SK-N-SH (cell line): ENCODE measurements around the gene HIPK2. TPM values are rescaled to one million over a fixed set of nuclear protein-coding genes. Genes with fewer than 3 reads are reported as not detected.

Source experiments
- CTCF ChIA-PET: fragments of 300-600, 350-600 bp; formaldehyde crosslinking; extraction: SDS; loops from one replicate; lab custom pipeline; 2021; lab: Yijun Ruan, JAX
- POLR2A ChIA-PET: fragments of 350-600 bp; sonication (Branson Sonifier 250); formaldehyde crosslinking; extraction: SDS; loops from one replicate; lab custom pipeline; 2020; ENCODE audit warnings: antibody characterized with exemption, inconsistent platforms; lab: Yijun Ruan, JAX
- DNase-seq: peaks from one replicate; pipeline ENCODE4 v3.0.0; 2012
- H2AFZ ChIP-seq: fragments of 200-600 bp; sonication (generic); 2 replicates; pipeline ENCODE4 v1.8.1; 2016; ENCODE audit warnings: antibody characterized with exemption, mild to moderate bottlenecking, low read depth
- H3F3A ChIP-seq: fragments of 200-600 bp; sonication (generic); replicated peaks from 2 replicates; pipeline ENCODE3; 2016; ENCODE audit warnings: antibody characterized with exemption, mild to moderate bottlenecking; ENCODE audit not compliant: insufficient read depth
- H3K27ac ChIP-seq, 2 experiments: fragments of 200-500 bp in 1 of 2; fragments of 200-600 bp in 1 of 2; sonication (Bioruptor generic) in 1 of 2; sonication (generic), shearing (Covaris generic) in 1 of 2; 2 replicates each; pipeline versions ENCODE4 v1.5.1 to v1.6.1; 2014 to 2016; ENCODE audit warnings: low read depth in 2 of 2, inconsistent platforms in 1 of 2, low read length in 1 of 2, mild to moderate bottlenecking in 1 of 2, mixed read lengths in 1 of 2
- H3K27me3 ChIP-seq: fragments of 200-600 bp; sonication (generic), shearing (Covaris generic); 2 replicates; pipeline ENCODE4 v1.6.1; 2016; ENCODE audit warnings: mixed run types; ENCODE audit not compliant: insufficient read depth
- H3K36me3 ChIP-seq, 2 experiments: fragments of 200-500 bp in 1 of 2; fragments of 200-600 bp in 1 of 2; sonication (Bioruptor generic) in 1 of 2; sonication (generic) in 1 of 2; replicated peaks in 1 of 2; 2 replicates each; pipeline versions ENCODE3 to v1.5.1; 2014 to 2016; ENCODE audit warnings: low read length in 1 of 2, mild to moderate bottlenecking in 1 of 2; ENCODE audit not compliant: insufficient read depth in 2 of 2, control insufficient read depth in 1 of 2
- H3K4me1 ChIP-seq, 2 experiments: fragments of 200-500 bp in 1 of 2; fragments of 200-600 bp in 1 of 2; sonication (Bioruptor generic) in 1 of 2; sonication (generic), shearing (Covaris generic) in 1 of 2; 2 replicates each; pipeline versions ENCODE4 v1.5.1 to v1.6.1; 2014 to 2016; ENCODE audit warnings: low read depth in 1 of 2, low read length in 1 of 2, mixed run types in 1 of 2; ENCODE audit not compliant: insufficient read depth in 2 of 2, control insufficient read depth in 1 of 2
- H3K4me2 ChIP-seq: fragments of 200-600 bp; sonication (generic), shearing (Covaris generic); 2 replicates; pipeline ENCODE4 v1.6.1; 2017; ENCODE audit warnings: mixed run types
- H3K4me3 ChIP-seq, 2 experiments: fragments of 200-500 bp in 1 of 2; fragments of 200-600 bp in 1 of 2; sonication (Bioruptor generic) in 1 of 2; sonication (generic), shearing (Covaris generic) in 1 of 2; 2 replicates each; pipeline versions ENCODE4 v1.5.1 to v1.8.1; 2014 to 2016; ENCODE audit warnings: low read depth in 2 of 2, inconsistent platforms in 1 of 2, low read length in 1 of 2, mild to moderate bottlenecking in 1 of 2, mixed read lengths in 1 of 2, moderate library complexity in 1 of 2
- H3K79me2 ChIP-seq: fragments of 200-600 bp; sonication (generic); 2 replicates; pipeline ENCODE4 v1.8.1; 2017; ENCODE audit warnings: mild to moderate bottlenecking; ENCODE audit not compliant: insufficient read depth
- H3K9ac ChIP-seq: fragments of 200-600 bp; sonication (generic); 2 replicates; pipeline ENCODE4 v1.6.1; 2017; ENCODE audit warnings: mixed run types
- H3K9me2 ChIP-seq: fragments of 200-600 bp; sonication (generic); 2 replicates; pipeline ENCODE4 v1.6.1; 2017; ENCODE audit warnings: mixed run types
- H3K9me3 ChIP-seq: fragments of 200-600 bp; sonication (generic); 2 replicates; pipeline ENCODE4 v1.6.1; 2017; ENCODE audit warnings: mixed run types, mild to moderate bottlenecking, moderate library complexity
- H4K20me1 ChIP-seq: fragments of 200-600 bp; sonication (generic); 2 replicates; pipeline ENCODE4 v1.6.1; 2017; ENCODE audit warnings: mild to moderate bottlenecking, mixed run types; ENCODE audit not compliant: insufficient read depth
- CTCF ChIP-seq: fragments of 200-600 bp; sonication (generic); IDR thresholded peaks from 2 replicates; pipeline ENCODE4 v1.6.1; 2017; ENCODE audit warnings: antibody characterized with exemption, mild to moderate bottlenecking, moderate library complexity
- EP300 ChIP-seq, 2 experiments: IDR thresholded peaks; 2 replicates each; pipeline versions ENCODE4 v1.4.0 to v1.6.1; 2012; ENCODE audit warnings: borderline replicate concordance in 1 of 2, low read depth in 1 of 2, low read length in 1 of 2
- JUND ChIP-seq: IDR thresholded peaks from 2 replicates; pipeline ENCODE4 v1.4.0; 2012
- MEF2A ChIP-seq: IDR thresholded peaks from 2 replicates; pipeline ENCODE4 v1.4.0; 2012; ENCODE audit warnings: low read depth, borderline replicate concordance
- MXI1 ChIP-seq: IDR thresholded peaks from 2 replicates; pipeline ENCODE4 v1.6.1; 2012; ENCODE audit warnings: mild to moderate bottlenecking, low read depth, low read length, improper control_type of control experiment
- RAD21 ChIP-seq: IDR thresholded peaks from 2 replicates; pipeline ENCODE4 v1.6.1; 2012; ENCODE audit warnings: mild to moderate bottlenecking, low read length
- RCOR1 ChIP-seq: fragments of 150-350 bp; IDR thresholded peaks from 2 replicates; pipeline ENCODE4 v1.6.1; 2017; ENCODE audit warnings: antibody characterized with exemption, low read length
- REST ChIP-seq: IDR thresholded peaks from 2 replicates; pipeline ENCODE4 v1.6.1; 2012; ENCODE audit warnings: mild to moderate bottlenecking, low read depth, low read length, moderate library complexity
- RXRA ChIP-seq: IDR thresholded peaks from 2 replicates; pipeline ENCODE4 v1.4.0; 2012; ENCODE audit warnings: low read depth, mild to moderate bottlenecking, borderline replicate concordance
- TAF1 ChIP-seq: IDR thresholded peaks from 2 replicates; pipeline ENCODE4 v1.6.1; 2012; ENCODE audit warnings: low read depth, mild to moderate bottlenecking, low read length, moderate library complexity, borderline replicate concordance
- USF1 ChIP-seq: IDR thresholded peaks from 2 replicates; pipeline ENCODE4 v1.4.0; 2012; ENCODE audit warnings: low read depth, borderline replicate concordance
- USF2 ChIP-seq: fragments of 150-350 bp; IDR thresholded peaks from 2 replicates; pipeline ENCODE4 v1.6.1; 2017; ENCODE audit warnings: antibody characterized with exemption, low read length, low read depth, borderline replicate concordance
- WGBS: methylation state at CpG from one replicate; pipeline ENCODE4 v1.1.6; 2017; ENCODE audit warnings: low lambda C conversion rate; 5-methylcytosine and 5-hydroxymethylcytosine counted together
- polyA plus RNA-seq, 3 experiments: library from polyadenylated mRNA; depleted of rRNA; stranded (reverse); fragments of >200 nt; gene quantifications; 2 replicates each; pipeline ENCODE4 v1.2.3, GENCODE V29; 2012

Gene HIPK2
- polyA plus RNA-seq, 1 of the 3 experiments (the other 2 are of a cell fraction) = 14.2 TPM

- TF ChIP-seq CTCF (no peak), TAF1 (no peak), EP300 (IDR thresholded peaks at IDR 0.05; ENCODE audit: borderline replicate concordance in 1 of 2, low read depth in 1 of 2, low read length in 1 of 2) (no peak), REST (no peak), RAD21 (no peak), RXRA (no peak), MEF2A (no peak), JUND (no peak), USF1 (no peak), MXI1 (no peak), USF2 (no peak), RCOR1 (no peak)
- TF ChIP-seq, all 33 proteins: peak for 0
These were observed 73.4 kb downstream of the HIPK2 start for GRCh38 chr7:139704308-139704879.

More at GRCh38 chr7:139704308-139704879, 73.4 kb downstream of the HIPK2 start:
- Histone ChIP-seq H3K9me3 (no peaks in the 10 kb centered on the region), H3K4me2 (no peak overlapping the region), H4K20me1 (peaks cover 87% of the 10 kb centered on the region), H3K4me1 (peaks cover under 1 to 20% of the 10 kb centered on the region in 2 experiments; a peak in 3 of 4 replicates), H3F3A (no peaks in the 10 kb centered on the region), H3K36me3 (peaks cover 7 to 18% of the 10 kb centered on the region in 2 experiments), H3K9ac (no peak overlapping the region), H3K9me2 (no peaks in the 10 kb centered on the region), H3K27ac (no peak overlapping the region), H2AFZ (no peak overlapping the region), H3K79me2 (peaks cover 60% of the 10 kb centered on the region), H3K4me3 (no peak overlapping the region), H3K27me3 (no peaks in the 10 kb centered on the region)
- ChIA-PET POLR2A (no interaction called here), CTCF (interaction anchor here (2.4 kb wide), 1 partner anchor 42 kb away, joined by 7 read pairs; no protein-coding TSS in a partner anchor)
- WGBS = 96% methylated on average over 7 of the region's 8 CpGs
- no peak for DNase-seq
